Measurements from ENCODE around the gene NT5C3B. TPM values are rescaled to one million over a fixed set of nuclear protein-coding genes. Genes with fewer than 3 reads are reported as not detected.

The NT5C3B gene
- total RNA-seq, 1 donor from 2014 or later: 63.6 TPM

DNA sequence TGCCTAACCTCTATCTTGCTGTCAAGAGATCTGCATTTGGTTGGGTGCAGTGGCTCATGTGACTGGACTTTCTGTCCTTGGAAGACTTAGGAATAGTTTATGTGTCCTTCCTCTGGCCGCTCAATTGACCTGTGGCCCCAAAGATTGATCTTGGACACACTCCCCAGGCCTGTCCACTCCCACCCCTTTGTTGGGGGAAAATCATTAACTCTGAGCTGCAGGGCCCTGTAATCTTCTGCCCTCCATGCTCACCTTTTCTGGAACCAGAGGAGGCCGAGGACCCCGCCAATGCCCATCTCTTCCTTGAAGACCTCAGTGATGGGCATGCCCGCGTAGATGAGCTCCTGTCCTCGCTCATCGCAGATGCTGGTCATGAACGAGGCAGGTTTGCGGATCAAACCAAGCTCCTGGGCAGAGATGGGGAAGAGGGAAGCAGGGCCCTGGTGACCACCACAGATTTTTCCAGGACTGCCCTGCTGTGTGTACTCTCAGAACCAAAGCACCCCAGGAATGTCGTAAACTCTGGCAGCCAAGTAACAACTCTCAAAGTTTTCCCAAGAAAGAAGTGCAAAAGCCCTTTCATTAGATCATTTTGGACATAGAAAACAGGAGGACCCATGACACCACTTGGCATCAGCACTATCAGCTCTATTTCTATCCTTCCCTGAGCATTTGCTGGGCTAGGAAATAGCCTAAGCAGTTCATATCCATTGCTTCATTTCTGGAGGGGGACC is 37.7 kb upstream of the NT5C3B start:
- TF ChIP-seq, protein P1, sequence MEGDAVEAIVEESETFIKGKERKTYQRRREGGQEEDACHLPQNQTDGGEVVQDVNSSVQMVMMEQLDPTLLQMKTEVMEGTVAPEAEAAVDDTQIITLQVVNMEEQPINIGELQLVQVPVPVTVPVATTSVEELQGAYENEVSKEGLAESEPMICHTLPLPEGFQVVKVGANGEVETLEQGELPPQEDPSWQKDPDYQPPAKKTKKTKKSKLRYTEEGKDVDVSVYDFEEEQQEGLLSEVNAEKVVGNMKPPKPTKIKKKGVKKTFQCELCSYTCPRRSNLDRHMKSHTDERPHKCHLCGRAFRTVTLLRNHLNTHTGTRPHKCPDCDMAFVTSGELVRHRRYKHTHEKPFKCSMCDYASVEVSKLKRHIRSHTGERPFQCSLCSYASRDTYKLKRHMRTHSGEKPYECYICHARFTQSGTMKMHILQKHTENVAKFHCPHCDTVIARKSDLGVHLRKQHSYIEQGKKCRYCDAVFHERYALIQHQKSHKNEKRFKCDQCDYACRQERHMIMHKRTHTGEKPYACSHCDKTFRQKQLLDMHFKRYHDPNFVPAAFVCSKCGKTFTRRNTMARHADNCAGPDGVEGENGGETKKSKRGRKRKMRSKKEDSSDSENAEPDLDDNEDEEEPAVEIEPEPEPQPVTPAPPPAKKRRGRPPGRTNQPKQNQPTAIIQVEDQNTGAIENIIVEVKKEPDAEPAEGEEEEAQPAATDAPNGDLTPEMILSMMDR (IDR thresholded peaks at IDR 0.05): no peak
- H3K27me3 Mint-ChIP-seq (ENCODE audit: unreplicated experiment): no peaks in the 10 kb centered on the region
- H3K36me3 Mint-ChIP-seq (ENCODE audit: unreplicated experiment): peaks cover 29% of the 10 kb centered on the region
- no peak overlapping the region for H3K4me3 Mint-ChIP-seq (ENCODE audit: unreplicated experiment)
- H3K4me1 Mint-ChIP-seq (ENCODE audit: unreplicated experiment): no peaks in the 10 kb centered on the region
- DNase-seq (ENCODE audit: extremely low spot score, unreplicated experiment): no peak
- no peak overlapping the region for H3K27ac Mint-ChIP-seq (ENCODE audit: unreplicated experiment)
- no peaks in the 10 kb centered on the region for H3K9me3 Mint-ChIP-seq (ENCODE audit: unreplicated experiment)

DNA sequence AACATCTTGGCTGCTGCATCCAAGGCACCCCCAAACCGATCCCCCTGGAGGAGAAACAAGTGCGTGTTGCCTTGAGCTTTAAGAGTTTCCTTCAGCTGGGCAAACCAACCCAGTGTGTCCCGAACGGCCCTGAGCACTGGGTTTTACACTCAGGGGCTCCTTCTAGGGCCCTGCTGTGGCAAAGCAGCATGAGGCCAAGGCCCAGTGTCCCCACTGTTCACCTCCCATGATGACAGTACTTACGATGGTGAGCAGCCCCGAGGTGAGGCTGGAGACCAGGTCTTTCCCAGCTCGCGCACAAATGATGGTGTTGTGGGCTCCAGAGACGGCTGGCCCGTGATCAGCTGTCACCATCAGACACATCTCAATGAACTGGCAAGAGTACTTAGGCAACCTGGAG is 35.8 kb upstream of the NT5C3B start:
- Mint-ChIP-seq H3K27ac (ENCODE audit: unreplicated experiment) (peak overlapping the region; percentile 14), H3K36me3 (ENCODE audit: unreplicated experiment) (peaks cover 33% of the 10 kb centered on the region), H3K4me3 (ENCODE audit: unreplicated experiment) (no peak overlapping the region), H3K9me3 (ENCODE audit: unreplicated experiment) (no peaks in the 10 kb centered on the region), H3K27me3 (ENCODE audit: unreplicated experiment) (no peaks in the 10 kb centered on the region), H3K4me1 (ENCODE audit: unreplicated experiment) (no peaks in the 10 kb centered on the region)
- TF ChIP-seq, protein P1 (IDR thresholded peaks at IDR 0.05): no peak
- DNase-seq (ENCODE audit: extremely low spot score, unreplicated experiment): no peak

DNA sequence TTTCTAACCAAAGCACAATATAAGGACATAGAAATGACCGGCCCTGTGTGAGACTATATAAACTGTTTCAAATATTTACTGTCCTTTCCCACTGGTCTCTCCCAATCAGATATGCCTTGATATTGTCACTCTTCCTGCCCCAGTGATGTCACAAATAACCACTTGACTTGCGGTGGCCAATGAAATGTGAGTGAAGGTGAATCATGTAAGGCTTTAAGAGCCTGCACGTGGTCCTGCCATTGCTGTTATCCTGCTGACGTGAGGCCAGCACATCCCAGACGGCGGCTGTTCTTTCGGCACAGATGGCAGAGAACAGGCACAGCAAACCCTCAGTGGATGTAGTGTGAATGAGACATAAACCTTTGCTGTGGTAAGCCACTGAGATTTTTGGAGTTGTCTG is 34.6 kb upstream of the NT5C3B start:
- Mint-ChIP-seq H3K4me1 (ENCODE audit: unreplicated experiment) (peaks cover under 1% of the 10 kb centered on the region), H3K36me3 (ENCODE audit: unreplicated experiment) (peaks cover 33% of the 10 kb centered on the region), H3K4me3 (ENCODE audit: unreplicated experiment) (no peak overlapping the region), H3K27ac (ENCODE audit: unreplicated experiment) (no peak overlapping the region), H3K9me3 (ENCODE audit: unreplicated experiment) (no peaks in the 10 kb centered on the region), H3K27me3 (ENCODE audit: unreplicated experiment) (no peaks in the 10 kb centered on the region)
- TF ChIP-seq, protein P1 (IDR thresholded peaks at IDR 0.05): no peak
- DNase-seq (ENCODE audit: extremely low spot score, unreplicated experiment): no peak

DNA sequence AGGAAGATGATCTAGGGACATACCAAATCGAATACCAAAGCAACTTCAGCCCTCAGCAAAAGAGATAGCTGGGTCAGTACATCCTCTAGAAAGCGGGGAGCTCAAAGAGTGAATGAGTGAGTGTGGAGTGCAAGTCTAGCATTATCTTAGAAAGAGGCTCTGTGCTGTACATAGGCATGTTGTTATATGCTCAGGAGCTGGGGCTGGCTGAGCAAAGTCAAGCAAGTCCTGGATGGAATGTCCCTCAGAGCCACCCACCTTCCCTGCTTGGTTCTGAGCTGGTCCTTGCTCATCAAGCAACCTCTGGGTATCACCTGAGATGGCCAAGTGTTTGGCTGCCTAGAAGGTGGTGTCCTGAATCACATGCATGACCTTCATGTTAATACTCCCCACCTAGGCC is 34.1 kb upstream of the NT5C3B start:
- TF ChIP-seq, protein P1 (IDR thresholded peaks at IDR 0.05): no peak
- Mint-ChIP-seq H3K4me3 (ENCODE audit: unreplicated experiment) (no peak overlapping the region), H3K9me3 (ENCODE audit: unreplicated experiment) (no peaks in the 10 kb centered on the region), H3K27me3 (ENCODE audit: unreplicated experiment) (no peaks in the 10 kb centered on the region), H3K36me3 (ENCODE audit: unreplicated experiment) (peaks cover 33% of the 10 kb centered on the region), H3K27ac (ENCODE audit: unreplicated experiment) (no peak overlapping the region), H3K4me1 (ENCODE audit: unreplicated experiment) (peaks cover 3% of the 10 kb centered on the region)
- no peak for DNase-seq (ENCODE audit: extremely low spot score, unreplicated experiment)

DNA sequence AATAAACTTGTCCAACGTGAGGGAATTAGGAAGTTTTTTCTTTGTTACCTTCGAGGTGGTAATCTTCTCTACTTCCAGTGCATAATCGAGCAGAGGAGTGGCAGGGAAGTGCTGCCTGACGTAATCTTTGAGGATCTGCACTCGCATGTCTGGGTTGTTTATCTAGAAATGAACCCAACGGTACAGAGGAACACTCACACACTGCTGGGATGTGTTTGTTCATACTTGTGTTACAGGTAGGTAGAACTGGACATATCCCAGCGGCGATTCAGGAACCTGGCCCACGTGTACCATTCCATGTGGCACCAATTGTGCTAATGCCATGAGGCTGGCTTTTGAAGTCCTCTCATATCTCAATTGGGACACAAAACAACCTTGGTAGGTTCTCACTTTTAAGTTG is 33.4 kb upstream of the NT5C3B start:
- Mint-ChIP-seq H3K27me3 (ENCODE audit: unreplicated experiment) (no peaks in the 10 kb centered on the region), H3K4me1 (ENCODE audit: unreplicated experiment) (peaks cover 3% of the 10 kb centered on the region)
- TF ChIP-seq, protein P1 (IDR thresholded peaks at IDR 0.05): no peak

More for the DNA sequence above, 33.4 kb upstream of the NT5C3B start:
- Mint-ChIP-seq H3K36me3 (ENCODE audit: unreplicated experiment) (peaks cover 33% of the 10 kb centered on the region), H3K27ac (ENCODE audit: unreplicated experiment) (no peak overlapping the region), H3K4me3 (ENCODE audit: unreplicated experiment) (no peak overlapping the region), H3K9me3 (ENCODE audit: unreplicated experiment) (no peaks in the 10 kb centered on the region)
- no peak for DNase-seq (ENCODE audit: extremely low spot score, unreplicated experiment)
